Right lobe of liver (tissue), 4 donors: ENCODE measurements around the gene SSPN.

Experiments used
- CTCF ChIP-seq, 4 donors: fragments of 200-600 bp in 3 of 4; fragments of 450-650 bp in 1 of 4; IDR thresholded peaks; one replicate each; pipeline versions ENCODE4 v1.5.1 to v1.8.0; 2016 to 2022; ENCODE audit warnings: antibody characterized with exemption in 4 of 4, mild to moderate bottlenecking in 2 of 4
- POLR2A ChIP-seq: fragments of 450-650 bp; IDR thresholded peaks from one replicate; pipeline ENCODE4 v1.6.1; 2017; ENCODE audit warnings: antibody characterized with exemption, mild to moderate bottlenecking
- donor health status: DM: no; HTN: no; CAD: no.
- donor health status: DM: no; HTN: no; CAD: no.
- donor health status: DM: no; HTN: yes; CAD: no.

- TF ChIP-seq CTCF (IDR thresholded peaks at IDR 0.05) (no peak), POLR2A (no peak)
These were observed 3.4 kb downstream of the SSPN start for GRCh38 chr12:26198742-26199141.
